Non-pigmented ciliary epithelial cell (primary cell): Measurements from ENCODE around the gene RPL21.
"Not testable (repeated sequence)": the region's sequence is repeated elsewhere in the genome, so short reads cannot be mapped to it uniquely, and the experiment has no call there.

ENCODE experiments used
- DNase-seq: peaks from one replicate; pipeline ENCODE4 v3.0.0-alpha.2; 2010; ENCODE audit warnings: low read depth

RPL21 gene

DNA sequence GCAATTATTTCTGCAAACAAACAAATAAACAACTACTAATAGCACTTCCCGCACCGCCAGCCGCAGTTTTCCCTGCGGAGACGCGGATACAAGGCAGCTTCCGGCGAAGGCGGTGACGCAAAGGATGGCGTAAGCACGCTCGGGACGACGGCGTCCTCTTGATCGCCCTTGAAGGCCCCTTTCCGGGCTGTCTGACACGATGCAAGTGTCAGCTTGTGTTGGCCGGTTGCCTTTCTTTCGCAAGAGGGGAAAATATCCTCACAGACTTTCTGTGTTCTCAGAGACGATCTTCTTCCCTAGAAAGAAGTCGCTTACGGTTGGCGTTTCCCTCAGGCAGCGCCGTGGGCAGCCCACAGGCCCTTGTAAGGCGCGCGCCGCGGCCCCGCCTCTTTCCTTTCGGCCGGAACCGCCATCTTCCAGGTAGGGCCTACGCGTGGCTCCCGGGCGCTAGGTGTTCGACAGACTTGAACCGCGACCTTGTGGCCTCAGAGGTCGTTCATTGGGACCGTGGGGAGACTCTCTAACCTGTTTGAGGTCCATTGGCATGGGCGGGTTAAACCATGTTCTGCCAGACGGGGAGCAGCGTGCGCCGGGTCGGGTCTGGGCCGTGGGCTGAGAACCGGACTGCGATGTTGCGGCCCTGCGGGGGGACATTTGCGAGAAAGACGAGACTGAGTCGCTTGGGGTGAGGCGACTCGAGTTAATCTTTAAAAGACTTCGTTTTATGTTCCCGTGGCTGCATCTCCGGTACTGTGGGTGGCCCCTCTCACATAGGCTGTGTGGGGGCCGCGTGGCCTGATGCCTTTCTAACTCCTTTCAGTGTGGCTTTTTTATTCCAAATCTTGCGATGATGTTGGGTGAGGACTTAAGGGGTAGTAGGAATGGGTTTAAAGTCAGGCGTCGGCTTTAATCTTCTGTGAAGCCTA lies at the start of gene RPL21:
Gene RPL21 (plus strand): TSS at position 393 of the 926 bp plus-strand sequence. CDS start 2,219 bp downstream, outside the sequence.
- peak; percentile 86 for DNase-seq

DNA sequence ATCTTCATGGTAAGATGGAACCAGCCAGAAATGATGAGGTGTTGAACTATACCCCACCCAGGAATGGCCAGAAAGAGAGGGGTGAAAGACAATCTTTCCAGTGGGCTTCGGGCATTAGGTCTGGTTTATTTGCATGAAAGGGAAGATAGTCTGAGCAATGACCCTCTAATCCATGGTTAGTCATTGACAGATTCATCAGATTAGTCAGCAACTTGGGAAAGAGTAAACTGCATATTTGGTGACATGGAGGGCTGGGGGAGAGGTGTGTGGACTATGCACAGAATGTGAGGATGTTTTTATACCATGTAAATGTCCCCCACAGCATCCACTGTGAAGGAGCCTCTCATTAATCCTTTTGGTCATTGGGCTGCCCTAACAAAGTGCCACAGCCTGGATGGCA lies 49.7 kb upstream of the RPL21 start:
- DNase-seq, result no peak

DNA sequence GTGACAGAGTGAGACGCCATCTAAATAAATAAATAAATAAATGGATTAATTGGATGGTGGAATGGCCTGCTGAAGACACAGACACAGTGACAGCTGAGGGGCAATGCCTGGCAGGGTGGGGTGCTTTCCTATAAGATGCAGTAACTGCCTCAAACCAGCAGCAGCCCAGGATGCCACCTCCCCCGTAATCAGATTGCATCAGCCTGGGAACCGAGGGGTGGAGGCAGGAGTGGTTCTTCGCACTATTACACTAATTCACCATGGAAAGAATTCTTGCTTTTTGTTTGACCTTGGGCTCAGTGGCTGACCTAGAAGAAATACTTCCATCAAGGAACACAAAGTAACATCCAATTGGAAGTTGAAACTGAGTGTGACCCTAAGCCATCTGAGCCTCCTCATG lies 48.2 kb upstream of the RPL21 start:
- DNase-seq, result no peak

DNA sequence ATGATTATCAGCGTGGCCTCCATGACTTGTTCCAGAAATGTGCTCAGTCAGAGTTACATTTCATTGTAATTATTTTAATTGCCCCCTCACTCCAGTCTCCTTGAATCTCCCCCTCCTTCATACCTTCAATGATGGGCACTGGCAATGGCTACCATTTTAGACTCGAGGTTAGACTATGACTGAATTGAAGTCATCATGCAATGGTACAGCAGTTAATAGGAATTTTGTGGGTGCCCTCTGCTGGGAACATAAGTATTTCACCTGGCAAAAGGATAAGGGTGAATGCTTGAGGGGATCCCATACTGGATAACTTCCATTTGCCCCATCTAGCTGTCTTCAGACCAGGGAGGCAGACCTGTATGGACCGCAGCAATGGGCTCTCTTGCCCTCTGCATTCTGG lies 47.5 kb upstream of the RPL21 start:
- DNase-seq, result no peak

DNA sequence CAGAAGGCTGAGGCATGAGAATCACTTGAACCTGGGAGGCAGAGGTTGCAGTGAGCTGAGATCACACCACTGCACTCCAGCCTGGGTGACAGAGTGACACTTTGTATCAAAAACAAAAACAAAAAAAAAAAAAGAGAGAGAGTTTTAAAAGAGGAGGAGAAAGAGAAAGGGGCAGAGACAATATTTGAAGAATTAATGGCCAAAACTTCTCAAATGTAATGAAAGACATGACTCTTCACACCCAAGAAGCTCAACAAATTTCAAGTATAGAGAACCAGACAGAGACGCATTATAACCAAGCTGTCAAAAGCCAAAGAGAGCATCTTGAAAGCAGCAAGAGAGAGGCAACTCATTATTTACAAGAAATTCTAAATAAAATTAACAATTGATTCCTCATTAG lies 42.8 kb upstream of the RPL21 start:
- no peak for DNase-seq

DNA sequence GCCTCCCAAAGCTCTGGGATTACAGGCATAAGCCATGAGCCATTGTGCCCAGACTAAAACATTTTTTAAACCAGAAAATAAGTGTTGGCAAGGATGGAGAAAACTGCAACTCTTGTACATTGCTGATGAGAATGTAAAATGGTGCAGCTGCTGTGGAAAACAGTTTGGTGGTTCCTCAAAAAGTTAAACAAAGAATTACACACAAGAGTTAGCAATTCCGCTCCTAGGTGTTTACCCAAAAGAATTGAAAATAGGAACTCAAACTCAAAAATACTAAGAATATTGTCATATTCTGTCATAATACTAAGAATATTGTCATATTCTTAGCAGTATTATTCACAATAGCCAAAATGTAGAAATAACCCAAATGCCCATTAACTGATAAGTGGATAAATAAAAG lies 40.1 kb upstream of the RPL21 start:
- DNase-seq, result no peak

DNA sequence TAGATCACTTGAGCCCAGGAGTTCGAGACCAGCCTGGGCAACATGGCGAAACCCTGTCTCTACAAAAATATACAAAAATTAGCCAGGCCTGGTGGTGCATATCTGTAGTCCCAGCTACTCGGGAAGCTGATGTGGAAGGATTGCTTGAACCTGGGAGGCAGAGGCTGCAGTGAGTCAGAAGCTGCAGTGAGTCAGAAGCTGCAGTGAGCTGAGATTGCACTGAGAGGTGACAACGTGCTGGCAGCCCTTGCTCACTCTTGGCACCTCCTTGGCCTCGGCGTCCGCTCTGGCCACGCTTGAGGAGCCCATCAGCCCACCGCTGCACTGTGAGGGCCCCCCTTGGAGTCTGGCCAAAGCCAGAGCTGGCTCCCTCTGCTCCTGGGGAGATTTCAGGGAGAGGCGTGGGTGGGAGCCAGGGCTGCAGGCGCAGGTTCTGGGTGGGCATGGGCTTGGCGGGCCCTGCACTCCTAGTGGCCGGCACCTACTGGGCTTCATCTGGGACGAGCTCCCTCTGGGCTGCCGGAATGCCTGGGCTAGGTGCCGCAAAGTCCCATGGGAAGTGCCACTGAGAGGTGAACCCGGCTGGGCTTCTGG lies 39.5 kb upstream of the RPL21 start:
- DNase-seq, result peak; percentile 41

DNA sequence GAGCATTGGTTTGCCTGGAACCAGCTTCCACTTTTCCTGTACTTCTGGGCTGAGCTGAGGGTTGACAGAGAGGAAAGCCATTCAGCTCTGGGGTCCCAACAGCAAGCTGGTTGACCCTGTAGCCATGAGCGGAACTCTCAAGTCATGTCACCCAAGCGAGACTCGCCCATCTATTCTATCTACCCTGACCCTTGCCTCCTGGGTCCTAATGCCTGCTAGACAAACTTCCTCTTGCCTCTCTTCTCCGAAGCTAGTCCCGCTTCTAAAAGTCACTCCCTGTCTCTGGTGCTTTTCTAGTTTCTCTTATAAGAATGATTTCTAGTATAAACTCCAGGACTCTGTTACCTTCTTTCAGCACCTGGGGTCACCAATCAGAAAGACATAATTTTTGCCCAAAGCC lies 38.0 kb upstream of the RPL21 start:
- not testable (repeated sequence) for DNase-seq

DNA sequence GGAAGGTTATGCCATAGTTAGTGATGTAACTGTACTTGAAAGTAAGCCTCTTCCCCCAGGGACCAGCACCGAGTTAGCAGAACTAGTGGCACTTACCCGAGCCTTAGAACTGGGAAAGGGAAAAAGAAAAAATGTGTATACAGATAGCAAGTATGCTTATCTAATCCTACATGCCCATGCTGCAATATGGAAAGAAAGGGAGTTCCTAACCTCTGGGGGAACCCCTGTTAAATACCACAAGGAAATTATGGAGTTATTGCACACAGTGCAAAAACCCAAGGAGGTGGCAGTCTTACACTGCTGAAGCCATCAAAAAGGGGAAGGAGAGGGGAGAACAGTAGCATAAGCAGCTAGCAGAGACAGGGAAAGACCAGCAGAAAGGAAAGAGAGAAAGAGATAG lies 33.6 kb upstream of the RPL21 start:
- not testable (repeated sequence) for DNase-seq

DNA sequence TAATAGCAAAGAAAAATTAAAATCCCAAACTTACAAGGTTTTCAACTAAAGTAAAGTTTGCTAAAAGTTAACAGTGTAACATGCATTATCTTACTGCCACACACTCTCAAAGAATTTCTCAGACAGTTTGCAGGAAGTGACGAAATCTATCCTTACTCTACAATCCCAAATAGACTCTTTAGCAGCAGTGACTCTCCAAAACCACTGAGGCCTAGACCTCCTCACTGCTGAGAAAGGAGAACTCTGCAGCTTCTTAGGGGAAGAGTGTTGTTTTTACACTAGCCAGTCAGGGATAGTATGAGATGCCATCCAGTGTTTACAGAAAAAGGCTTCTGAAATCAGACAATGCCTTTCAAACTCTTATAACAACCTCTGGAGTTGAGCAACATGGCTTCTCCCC lies 32.5 kb upstream of the RPL21 start:
- DNase-seq, result not testable (repeated sequence)

DNA sequence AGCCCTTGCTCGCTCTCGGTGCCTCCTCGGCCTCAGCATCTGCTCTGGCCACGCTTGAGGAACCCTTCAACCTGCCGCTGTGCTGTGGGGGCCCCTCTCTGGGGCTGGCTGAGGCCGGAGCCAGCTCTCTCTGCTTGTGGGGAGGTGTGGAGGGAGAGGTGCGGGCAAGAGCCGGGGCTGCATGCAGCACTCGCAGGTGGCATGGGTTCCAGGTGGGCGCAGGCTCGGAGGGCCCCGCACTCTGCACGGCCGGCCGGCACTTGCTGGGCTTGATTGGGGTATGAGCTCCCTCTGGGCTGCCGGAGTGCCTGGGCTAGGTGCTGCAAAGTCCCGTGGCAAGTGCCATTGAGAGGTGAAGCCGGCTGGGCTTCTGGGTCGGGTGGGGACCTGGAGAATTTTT lies 31.7 kb upstream of the RPL21 start:
- no peak for DNase-seq

DNA sequence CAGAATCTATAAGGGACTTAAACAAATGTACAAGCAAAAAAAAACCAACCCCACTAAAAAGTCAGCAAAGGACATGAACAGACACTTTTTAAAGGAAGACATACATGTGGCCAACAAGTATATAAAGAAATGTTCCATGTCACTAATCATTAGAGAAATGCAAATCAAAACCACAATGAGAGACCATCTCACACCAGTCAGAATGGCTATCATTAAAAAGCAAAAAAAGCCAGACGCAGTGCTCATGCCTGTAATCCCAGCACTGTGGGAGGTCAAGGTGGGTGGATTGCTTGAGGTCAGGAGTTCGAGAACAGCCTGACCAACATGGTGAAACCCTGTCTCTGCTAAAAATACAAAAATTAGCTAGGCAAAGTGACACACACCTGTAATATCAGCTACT lies 29.3 kb upstream of the RPL21 start:
- DNase-seq, result not testable (repeated sequence)

DNA sequence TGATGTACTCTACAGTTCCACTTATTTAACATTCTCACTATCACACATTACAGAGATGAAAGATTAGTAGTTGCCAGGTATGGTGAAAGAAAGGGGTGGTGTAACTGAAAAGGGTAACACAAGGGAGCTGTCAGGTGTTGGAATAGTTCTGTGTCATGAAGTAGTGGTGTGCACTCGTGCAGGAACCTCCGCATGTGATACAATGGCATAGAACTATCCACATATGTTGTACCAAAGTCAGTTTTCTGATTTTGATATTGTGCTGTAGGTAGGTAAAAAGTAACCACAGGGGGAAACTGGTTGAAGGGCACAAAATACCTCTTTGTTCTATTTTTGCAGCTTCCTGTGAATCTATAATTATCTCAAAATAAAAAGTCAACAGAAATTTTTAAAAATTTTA lies 24.4 kb upstream of the RPL21 start:
- no peak for DNase-seq

DNA sequence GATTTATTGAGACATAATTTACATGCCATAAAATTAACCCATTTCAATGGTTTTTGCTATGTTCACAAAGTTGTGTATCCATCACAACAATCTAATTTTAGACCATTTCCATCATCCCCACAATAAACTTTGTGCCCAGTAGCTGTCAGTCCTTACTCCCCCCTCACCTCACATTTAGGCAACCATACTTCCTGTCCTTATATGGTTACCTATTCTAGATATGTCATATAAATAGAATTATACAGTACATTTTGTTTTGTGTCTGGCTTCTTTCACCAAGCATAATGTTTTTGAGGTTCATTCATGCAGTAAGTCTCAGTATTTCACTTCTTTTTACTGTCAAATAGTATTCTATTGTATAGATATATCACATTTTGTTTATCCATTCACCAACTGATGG lies 23.2 kb upstream of the RPL21 start:
- DNase-seq, result no peak

DNA sequence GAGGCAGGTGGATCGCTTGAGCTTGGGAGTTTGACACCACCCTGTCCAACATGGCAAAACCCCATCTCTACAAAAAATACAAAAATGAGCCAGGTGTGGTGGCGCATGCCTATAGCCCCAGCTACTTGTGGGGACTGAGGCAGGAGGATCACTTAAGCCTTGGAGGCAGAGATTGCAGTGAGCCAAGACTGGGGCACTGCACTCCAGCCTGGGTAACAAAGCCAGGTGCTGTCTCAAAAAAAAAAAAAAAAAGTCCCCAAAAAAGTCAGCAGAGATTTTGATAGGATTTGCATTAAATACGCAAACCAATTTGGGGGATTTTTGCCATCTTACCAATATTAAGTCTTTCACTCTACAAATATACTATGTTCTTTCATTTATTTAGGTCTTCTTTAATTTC lies 21.7 kb upstream of the RPL21 start:
- no peak for DNase-seq

DNA sequence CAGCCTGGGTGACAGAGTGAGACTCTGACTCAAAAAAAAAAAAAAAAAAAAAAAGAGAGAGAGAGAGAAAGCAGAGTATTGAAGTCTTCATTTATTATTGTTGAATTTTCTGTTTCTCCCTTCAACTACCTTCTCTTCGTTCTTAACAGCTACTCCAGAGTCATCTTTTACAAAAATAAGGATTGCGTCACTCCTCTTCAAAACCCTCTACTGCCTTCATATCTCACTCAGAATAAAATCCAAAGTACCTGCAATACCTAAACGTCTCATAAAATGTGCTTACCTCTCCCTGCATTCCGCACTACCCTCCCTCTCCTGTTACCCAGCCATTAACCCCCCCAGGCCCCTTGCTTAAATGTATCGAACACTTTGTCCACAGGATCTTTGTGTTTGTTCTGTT lies 17.4 kb upstream of the RPL21 start:
- DNase-seq, result no peak

DNA sequence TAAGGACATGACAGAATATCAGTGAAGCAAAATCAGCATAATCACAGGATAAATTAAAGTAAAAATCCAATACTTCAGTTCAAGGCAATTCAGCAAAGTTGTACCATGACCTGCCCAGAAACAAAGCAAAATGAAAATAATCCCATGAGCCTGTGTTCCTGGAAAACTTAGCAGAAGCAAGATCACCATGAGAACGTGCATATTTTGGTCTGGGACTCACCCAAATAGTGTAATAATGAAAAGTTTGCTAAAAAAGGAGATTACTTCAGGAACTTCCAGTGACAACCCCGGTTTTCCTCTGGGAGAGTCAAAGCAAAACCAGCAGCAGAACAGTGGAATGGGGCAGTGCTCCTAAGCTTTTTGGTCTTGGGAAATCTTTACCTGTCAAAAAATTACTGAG lies 14.9 kb upstream of the RPL21 start:
- DNase-seq, result no peak

DNA sequence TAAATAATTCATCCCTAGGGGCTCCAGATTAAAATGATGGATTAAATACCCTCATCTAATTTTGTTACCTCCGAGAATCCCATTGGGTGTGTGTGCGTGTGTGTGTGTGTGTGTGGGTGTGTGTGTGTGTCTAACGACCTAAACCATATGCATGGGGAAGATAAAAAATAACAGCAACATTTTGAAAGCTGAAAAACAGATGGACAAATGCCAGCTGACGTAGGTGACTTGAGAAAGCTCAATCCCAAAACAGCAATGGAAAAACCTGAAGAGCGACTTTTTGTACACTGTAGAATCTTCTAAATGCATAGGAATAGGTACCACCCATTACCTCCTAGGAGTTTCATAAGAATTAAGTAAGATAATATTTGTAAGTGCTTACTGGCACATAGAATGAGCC lies 8.7 kb upstream of the RPL21 start:
- DNase-seq, result no peak

DNA sequence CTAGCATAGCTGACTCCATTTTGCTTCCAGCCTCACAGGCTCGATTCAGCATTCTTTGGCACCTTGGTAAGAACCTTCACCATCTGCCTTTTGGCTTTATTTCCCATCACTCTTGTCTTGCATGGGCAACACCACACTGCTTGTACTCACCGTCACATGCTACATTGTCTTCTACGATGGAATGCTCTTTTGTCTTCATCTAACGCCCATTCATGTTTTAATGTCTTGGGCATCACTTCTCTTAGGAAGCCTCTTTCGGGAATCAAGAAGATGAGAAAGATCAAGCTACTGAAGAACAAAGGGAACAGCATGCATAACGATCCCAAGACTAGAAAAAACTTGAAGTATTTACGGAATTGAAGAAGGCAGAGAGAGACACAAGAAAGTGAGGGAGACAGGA lies 5.7 kb upstream of the RPL21 start:
- no peak for DNase-seq

DNA sequence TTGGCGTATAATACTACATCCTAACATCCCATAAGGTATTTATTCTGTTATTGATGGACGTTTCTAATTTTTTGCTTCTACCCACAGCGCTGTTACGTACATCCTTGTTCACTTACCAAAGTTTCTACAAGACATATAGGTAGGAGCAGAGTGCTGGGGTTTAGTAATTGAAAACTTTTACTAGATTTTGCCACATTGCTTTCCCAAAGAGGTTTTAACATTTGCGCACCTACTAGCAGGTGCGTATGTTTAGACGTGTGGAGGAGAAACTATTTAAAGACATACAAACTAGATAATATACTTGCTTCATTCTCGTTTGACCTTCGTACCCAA lies 559 bp upstream of the RPL21 start:
- no peak for DNase-seq

DNA sequence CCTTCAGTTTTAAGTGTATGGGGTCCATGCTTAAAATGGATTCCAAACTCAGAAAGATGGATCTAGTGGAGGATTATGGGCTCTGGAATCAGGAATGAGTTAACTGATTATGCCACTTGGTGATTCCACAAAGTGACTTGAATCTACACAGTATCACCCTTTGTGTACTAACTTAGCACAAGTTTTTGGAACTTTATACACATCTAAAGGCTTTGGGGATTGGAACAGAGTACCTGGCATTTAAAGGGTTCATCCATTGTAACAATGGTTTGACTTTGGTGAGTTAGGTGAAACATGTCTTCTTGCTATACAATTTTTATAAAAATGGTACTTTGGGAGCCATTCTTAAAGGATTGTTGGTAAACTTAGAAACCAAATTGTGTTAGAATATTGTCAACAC lies 1.1 kb downstream of the RPL21 start:
- no peak for DNase-seq

DNA sequence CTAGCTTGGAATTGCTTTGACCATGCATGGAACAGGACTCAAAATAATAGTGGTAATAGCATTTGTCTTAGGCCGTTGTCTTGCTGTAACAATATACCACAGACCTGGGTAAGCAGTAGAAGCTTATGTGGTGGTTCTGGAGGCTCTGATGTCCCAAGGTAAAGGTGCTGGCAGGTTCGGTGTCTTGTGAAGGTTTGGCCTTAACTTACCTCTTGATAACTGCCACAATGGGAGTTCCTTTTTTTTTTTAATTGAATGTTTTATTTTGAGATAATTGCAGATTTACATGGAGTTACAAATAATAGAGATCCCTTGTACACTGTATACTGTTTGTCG lies 5.8 kb downstream of the RPL21 start:
- DNase-seq, result no peak

DNA sequence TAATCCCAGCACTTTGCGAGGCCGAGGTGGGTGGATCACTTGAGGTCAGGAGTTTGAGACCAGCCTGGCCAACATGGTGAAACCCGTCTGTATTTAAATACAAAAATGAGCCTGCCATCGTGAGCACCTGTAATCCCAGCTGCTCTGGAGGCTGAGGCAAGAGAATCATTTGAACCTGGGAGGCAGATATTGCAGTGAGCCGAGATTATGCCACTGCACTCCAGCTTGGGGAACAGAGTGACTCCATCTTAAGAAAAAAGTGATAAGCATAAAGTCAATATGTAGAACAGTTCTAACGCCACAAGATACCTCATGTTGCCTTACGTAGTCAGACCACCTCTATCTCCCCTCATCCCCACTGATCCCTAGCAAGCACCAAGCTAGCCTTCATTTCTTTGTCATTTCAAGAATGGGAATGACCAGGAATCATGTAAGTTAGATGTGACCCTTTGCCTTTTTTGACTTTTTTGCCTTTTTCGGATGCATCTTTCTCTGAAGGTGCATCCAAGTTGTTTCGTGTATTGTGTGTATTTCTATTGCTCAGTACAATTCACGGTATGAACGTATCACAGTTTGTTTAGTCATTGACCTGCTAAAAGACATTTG lies 6.4 kb downstream of the RPL21 start:
- no peak for DNase-seq
